Activated naive CD4-positive, alpha-beta T cell treated with anti-CD3 and anti-CD28 coated beads, Interleukin-2, amount 10 ng/mL, durations not matched to agents 7 days and 5 days (primary cell): ENCODE results near the gene GSC.
"Not testable (repeated sequence)": the region's sequence is repeated elsewhere in the genome, so short reads cannot be mapped to it uniquely, and the experiment has no call there.

Source experiments
- CTCF ChIA-PET: fragments of 350-600 bp; sonication (Branson Sonifier 250); formaldehyde crosslinking; loops from one replicate; lab custom pipeline; 2021; ENCODE audit warnings: antibody characterized with exemption; lab: Charles Lee
- DNase-seq: peaks from one replicate; pipeline ENCODE4 v3.0.0-alpha.2; 2020
- H3K27ac Mint-ChIP-seq: one replicate; pipeline ENCODE4 v1.8.0; 2021; ENCODE audit warnings: mild to moderate bottlenecking, moderate library complexity, mixed read lengths
- H3K27me3 Mint-ChIP-seq: one replicate; pipeline ENCODE4 v1.8.0; 2021; ENCODE audit warnings: mild to moderate bottlenecking, mixed read lengths
- H3K36me3 Mint-ChIP-seq: one replicate; pipeline ENCODE4 v1.8.0; 2021; ENCODE audit warnings: mixed read lengths
- H3K4me1 Mint-ChIP-seq: one replicate; pipeline ENCODE4 v1.8.0; 2021; ENCODE audit warnings: mixed read lengths
- H3K4me3 Mint-ChIP-seq: one replicate; pipeline ENCODE4 v1.8.0; 2021; ENCODE audit warnings: mild to moderate bottlenecking, moderate library complexity, mixed read lengths
- H3K9me3 Mint-ChIP-seq: one replicate; pipeline ENCODE4 v1.8.0; 2021; ENCODE audit warnings: mixed read lengths

Gene GSC

GRCh38 chr14:94767321-94767878 lies 2.5 kb downstream of the GSC start:
- Mint-ChIP-seq H3K4me3 (no peak overlapping the region), H3K27ac (no peak overlapping the region), H3K36me3 (peaks cover 12% of the 10 kb centered on the region), H3K27me3 (peaks cover 96% of the 10 kb centered on the region), H3K9me3 (no peaks in the 10 kb centered on the region), H3K4me1 (peaks cover 23% of the 10 kb centered on the region)
- DNase-seq = no peak
- CTCF ChIA-PET = no interaction called here

- CTCF ChIA-PET = no interaction called here
These were observed 5.3 kb downstream of the GSC start for GRCh38 chr14:94764573-94764972.

GRCh38 chr14:94762431-94762830 lies 7.5 kb downstream of the GSC start:
- no peak for DNase-seq
- no peak overlapping the region for H3K27ac Mint-ChIP-seq
- H3K4me1 Mint-ChIP-seq = no peaks in the 10 kb centered on the region
- H3K36me3 Mint-ChIP-seq = no peaks in the 10 kb centered on the region
- H3K9me3 Mint-ChIP-seq = no peaks in the 10 kb centered on the region
- CTCF ChIA-PET = no interaction called here
- H3K4me3 Mint-ChIP-seq = no peak overlapping the region
- peaks cover 67% of the 10 kb centered on the region for H3K27me3 Mint-ChIP-seq

More at GRCh38 chr14:94764573-94764972, 5.3 kb downstream of the GSC start:
- Mint-ChIP-seq H3K4me1 (peaks cover 13% of the 10 kb centered on the region), H3K27me3 (peaks cover 84% of the 10 kb centered on the region), H3K27ac (no peak overlapping the region), H3K36me3 (peaks cover 6% of the 10 kb centered on the region), H3K9me3 (no peaks in the 10 kb centered on the region), H3K4me3 (no peak overlapping the region)
- no peak for DNase-seq

- H3K4me3 Mint-ChIP-seq = no peak overlapping the region
- no peaks in the 10 kb centered on the region for H3K36me3 Mint-ChIP-seq
- no peaks in the 10 kb centered on the region for H3K4me1 Mint-ChIP-seq
- CTCF ChIA-PET = no interaction called here
- DNase-seq = no peak
- no peak overlapping the region for H3K27ac Mint-ChIP-seq
- H3K27me3 Mint-ChIP-seq = peaks cover 62% of the 10 kb centered on the region
- no peaks in the 10 kb centered on the region for H3K9me3 Mint-ChIP-seq
These were observed 7.9 kb downstream of the GSC start for GRCh38 chr14:94761997-94762377.

- DNase-seq = no peak
- H3K36me3 Mint-ChIP-seq = no peaks in the 10 kb centered on the region
- H3K4me1 Mint-ChIP-seq = no peaks in the 10 kb centered on the region
- H3K27ac Mint-ChIP-seq = no peak overlapping the region
- H3K9me3 Mint-ChIP-seq = no peaks in the 10 kb centered on the region
- CTCF ChIA-PET = no interaction called here
- peaks cover 60% of the 10 kb centered on the region for H3K27me3 Mint-ChIP-seq
- no peak overlapping the region for H3K4me3 Mint-ChIP-seq
These were observed 8.4 kb downstream of the GSC start for GRCh38 chr14:94761348-94761996.

DNA sequence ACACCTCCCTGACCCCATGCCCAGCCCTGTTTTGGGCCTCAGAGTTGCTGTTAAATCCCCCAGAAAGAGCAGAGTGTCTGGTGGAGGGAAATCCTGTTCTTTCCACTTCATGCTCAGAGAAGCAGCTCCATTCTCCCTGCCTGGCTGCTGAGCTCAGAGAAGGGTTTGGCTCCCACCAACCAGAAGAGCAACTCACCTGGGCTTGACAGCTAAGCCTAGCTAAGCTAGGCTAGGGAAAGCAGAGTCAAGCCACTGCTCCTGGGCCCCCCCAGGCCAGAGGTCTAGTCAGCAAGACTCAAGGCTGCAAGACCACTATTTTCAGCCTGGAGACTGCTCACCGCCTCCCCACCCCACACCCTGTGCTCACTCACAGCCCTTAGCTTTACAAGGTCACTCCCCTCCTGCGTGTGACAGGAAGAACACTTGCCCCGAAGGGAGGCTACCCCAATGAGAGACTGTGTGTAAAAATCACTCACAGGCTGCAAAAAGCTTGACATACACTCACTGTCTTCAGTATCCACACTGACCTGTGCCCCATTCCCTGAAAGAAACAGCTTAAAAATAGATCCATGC lies 13.5 kb downstream of the GSC start:
- no peaks in the 10 kb centered on the region for H3K4me1 Mint-ChIP-seq
- no peaks in the 10 kb centered on the region for H3K36me3 Mint-ChIP-seq
- CTCF ChIA-PET = no interaction called here
- H3K27me3 Mint-ChIP-seq = peaks cover 21% of the 10 kb centered on the region
- H3K27ac Mint-ChIP-seq = no peak overlapping the region
- no peak overlapping the region for H3K4me3 Mint-ChIP-seq
- no peak for DNase-seq
- H3K9me3 Mint-ChIP-seq = no peaks in the 10 kb centered on the region

DNA sequence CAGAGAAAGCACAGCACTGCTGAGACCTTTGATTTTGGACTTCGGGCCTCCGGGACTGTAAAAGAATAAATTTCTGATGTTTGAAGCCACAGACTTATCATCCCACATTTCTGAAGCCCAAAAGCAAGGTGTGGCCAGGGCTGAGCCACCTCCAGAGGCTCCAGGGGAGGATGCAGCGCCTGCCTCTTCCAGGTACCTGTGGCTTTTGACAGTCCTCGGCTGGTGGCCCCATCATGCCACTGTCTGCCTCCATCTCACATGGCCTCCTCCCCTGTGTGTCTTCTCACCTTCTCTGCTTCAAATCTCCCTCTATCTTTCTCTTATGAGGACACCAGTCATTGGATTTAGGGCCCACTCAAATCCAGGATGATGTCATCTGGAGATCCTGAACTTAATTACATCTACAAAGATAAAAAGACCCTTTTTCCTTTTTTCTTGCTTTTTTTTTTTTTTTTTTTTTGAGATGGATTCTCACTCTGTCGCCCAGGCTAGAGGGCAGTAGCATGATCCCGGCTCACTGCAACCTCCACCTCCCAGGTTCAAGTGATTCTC lies 15.4 kb downstream of the GSC start:
- Mint-ChIP-seq H3K4me1 (no peaks in the 10 kb centered on the region), H3K4me3 (no peak overlapping the region), H3K27me3 (peaks cover 22% of the 10 kb centered on the region), H3K36me3 (no peaks in the 10 kb centered on the region), H3K9me3 (no peaks in the 10 kb centered on the region), H3K27ac (no peak overlapping the region)
- CTCF ChIA-PET = no interaction called here
- no peak for DNase-seq

DNA sequence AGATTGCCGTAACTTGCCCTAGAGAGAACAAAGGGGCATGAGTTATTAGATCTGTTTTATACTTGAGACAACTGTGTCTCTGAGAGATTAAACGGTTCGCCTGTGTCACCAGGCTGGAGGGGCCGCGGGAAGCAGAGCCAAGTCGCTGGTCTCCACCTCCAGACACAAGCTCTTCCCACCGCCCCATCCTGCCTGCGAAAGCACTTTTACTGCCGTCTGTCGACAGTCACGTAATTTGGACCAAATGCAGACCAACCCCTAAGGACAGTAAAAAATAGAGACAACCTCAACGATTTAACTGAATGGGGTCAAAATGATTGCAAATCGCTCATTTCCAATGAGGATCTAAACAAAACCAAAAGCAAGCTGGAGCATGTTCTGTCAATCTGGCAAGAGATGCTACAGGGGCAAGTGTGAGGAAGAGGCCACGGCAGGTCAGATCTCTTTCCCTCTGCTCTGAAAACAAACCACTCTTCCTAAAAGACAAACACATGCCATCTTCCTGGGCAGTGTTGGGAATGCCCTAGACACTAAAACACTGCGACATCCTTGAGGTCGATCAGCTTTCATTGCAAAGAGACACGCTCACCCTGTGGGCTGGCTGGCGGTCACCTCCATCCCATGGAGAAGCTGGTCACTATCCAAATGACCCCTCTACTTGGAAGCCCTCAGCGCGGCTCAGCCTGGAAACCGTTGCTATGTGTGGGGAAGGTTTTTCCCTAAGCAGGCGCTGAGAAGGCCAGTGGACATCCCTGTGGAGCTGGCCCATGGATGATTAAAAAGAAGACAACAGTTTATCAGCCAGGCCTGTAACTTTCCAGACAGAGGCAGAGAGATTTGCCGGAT lies 17.1 kb downstream of the GSC start:
- CTCF ChIA-PET = no interaction called here
- Mint-ChIP-seq H3K36me3 (no peaks in the 10 kb centered on the region), H3K4me3 (no peak overlapping the region), H3K4me1 (no peaks in the 10 kb centered on the region), H3K9me3 (no peaks in the 10 kb centered on the region), H3K27ac (no peak overlapping the region), H3K27me3 (peaks cover 17% of the 10 kb centered on the region)
- no peak for DNase-seq

DNA sequence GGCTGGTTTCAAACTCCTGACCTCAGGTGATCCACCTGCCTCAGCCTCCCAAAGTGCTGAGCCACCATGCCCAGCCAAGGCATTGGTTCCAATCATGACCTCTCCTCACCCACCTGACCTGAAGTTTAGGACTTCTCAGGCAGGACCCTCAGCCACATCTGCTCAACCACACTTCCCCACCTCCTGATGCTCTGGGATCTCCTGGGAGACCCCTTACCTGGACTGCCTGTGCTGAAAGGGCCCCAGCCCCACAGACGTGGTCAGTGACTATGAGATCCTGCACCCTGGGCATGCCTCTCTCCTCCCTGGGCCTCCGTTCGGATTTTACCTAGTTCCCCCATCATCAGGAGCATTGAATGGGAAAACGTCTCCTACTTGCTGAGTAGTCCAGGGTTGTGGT lies 18.0 kb downstream of the GSC start:
- H3K27me3 Mint-ChIP-seq = peaks cover 17% of the 10 kb centered on the region
- no peak overlapping the region for H3K4me3 Mint-ChIP-seq
- H3K4me1 Mint-ChIP-seq = no peaks in the 10 kb centered on the region
- H3K27ac Mint-ChIP-seq = no peak overlapping the region
- no peak for DNase-seq
- CTCF ChIA-PET = no interaction called here
- no peaks in the 10 kb centered on the region for H3K36me3 Mint-ChIP-seq
- H3K9me3 Mint-ChIP-seq = no peaks in the 10 kb centered on the region

DNA sequence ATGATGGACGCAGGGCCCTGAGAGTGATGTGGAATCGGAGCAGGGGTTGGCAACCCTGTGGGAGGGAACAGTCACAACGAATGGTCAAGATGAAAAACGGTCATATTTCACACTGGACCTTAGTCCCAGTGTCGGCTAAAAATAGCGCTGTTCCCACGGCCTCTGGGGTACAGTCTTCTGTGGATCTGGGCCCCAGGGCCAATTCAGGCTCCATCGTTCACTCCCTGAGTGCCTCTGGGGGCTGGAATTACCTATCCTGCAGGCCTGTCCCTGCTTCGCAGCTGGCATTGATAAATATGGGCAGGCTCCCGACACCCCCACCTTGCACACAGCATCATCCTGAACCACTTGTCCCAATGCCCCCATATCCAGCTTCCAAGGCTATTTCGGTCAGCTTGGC lies 18.6 kb downstream of the GSC start:
- H3K27ac Mint-ChIP-seq = no peak overlapping the region
- H3K4me3 Mint-ChIP-seq = no peak overlapping the region
- H3K9me3 Mint-ChIP-seq = no peaks in the 10 kb centered on the region
- DNase-seq = no peak
- H3K36me3 Mint-ChIP-seq = no peaks in the 10 kb centered on the region
- H3K27me3 Mint-ChIP-seq = peaks cover 13% of the 10 kb centered on the region
- no peaks in the 10 kb centered on the region for H3K4me1 Mint-ChIP-seq
- CTCF ChIA-PET = no interaction called here

DNA sequence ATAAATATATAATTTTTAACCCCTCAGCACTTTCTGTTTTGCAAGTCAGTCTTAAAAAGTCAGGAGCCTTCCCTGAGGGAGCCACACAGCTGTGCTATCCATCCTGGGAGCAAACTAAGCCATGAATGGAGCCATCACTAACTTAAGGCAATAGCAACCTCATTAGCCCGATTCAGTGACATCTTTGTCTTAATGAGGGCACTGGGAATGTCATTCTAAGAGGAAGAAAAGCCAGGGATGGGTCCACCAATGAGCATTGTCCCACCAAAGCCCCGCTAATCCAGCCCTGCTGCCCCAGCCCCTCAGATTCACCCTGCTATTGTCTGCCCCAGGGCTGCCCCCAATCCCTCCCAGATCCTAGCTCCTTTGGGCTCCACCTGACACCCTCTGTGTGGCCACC lies 19.5 kb downstream of the GSC start:
- Mint-ChIP-seq H3K36me3 (no peaks in the 10 kb centered on the region), H3K4me1 (no peaks in the 10 kb centered on the region), H3K27me3 (peaks cover 12% of the 10 kb centered on the region), H3K9me3 (no peaks in the 10 kb centered on the region), H3K27ac (peak overlapping the region; percentile 26), H3K4me3 (no peak overlapping the region)
- no peak for DNase-seq
- CTCF ChIA-PET = interaction anchor here (1.7 kb wide), 1 partner anchor 63 kb away, joined by 4 read pairs; no protein-coding TSS in a partner anchor

GRCh38 chr14:94748667-94749347 lies 21.1 kb downstream of the GSC start:
- no peaks in the 10 kb centered on the region for H3K36me3 Mint-ChIP-seq

GRCh38 chr14:94747739-94748138 lies 22.2 kb downstream of the GSC start:
- DNase-seq = no peak
- peaks cover 7% of the 10 kb centered on the region for H3K27me3 Mint-ChIP-seq
- H3K27ac Mint-ChIP-seq = no peak overlapping the region
- H3K4me3 Mint-ChIP-seq = no peak overlapping the region
- no peaks in the 10 kb centered on the region for H3K4me1 Mint-ChIP-seq
- no peaks in the 10 kb centered on the region for H3K9me3 Mint-ChIP-seq
- CTCF ChIA-PET = interaction anchor here (1.2 kb wide), 1 partner anchor 16 kb away, joined by 4 read pairs; no protein-coding TSS in a partner anchor
- no peaks in the 10 kb centered on the region for H3K36me3 Mint-ChIP-seq

More at GRCh38 chr14:94748667-94749347, 21.1 kb downstream of the GSC start:
- Mint-ChIP-seq H3K9me3 (no peaks in the 10 kb centered on the region), H3K4me3 (no peak overlapping the region), H3K27ac (no peak overlapping the region), H3K27me3 (peaks cover 7% of the 10 kb centered on the region), H3K4me1 (no peaks in the 10 kb centered on the region)
- CTCF ChIA-PET = interaction anchor here (1.2 to 1.7 kb wide), 3 partner anchors 15 to 62 kb away, joined by 3 to 4 read pairs (median 4); no protein-coding TSS in a partner anchor
- peak; percentile 34 for DNase-seq

- H3K9me3 Mint-ChIP-seq, H3K4me3 Mint-ChIP-seq, CTCF ChIA-PET, H3K27me3 Mint-ChIP-seq, H3K4me1 Mint-ChIP-seq, H3K36me3 Mint-ChIP-seq, H3K27ac Mint-ChIP-seq, DNase-seq: not testable (repeated sequence)
These were observed 22.8 kb downstream of the GSC start for GRCh38 chr14:94747153-94747552.
